Parietal lobe (tissue), 2 donors: Measurements from ENCODE around the gene PLEKHH2. TPM values are rescaled to one million over a fixed set of nuclear protein-coding genes. Genes with fewer than 3 reads are reported as not detected.

Source experiments
- small RNA-seq: library from RNA; depleted of rRNA; stranded (forward); fragments of <200 nt; gene quantifications from one replicate; pipeline ENCODE3, GENCODE V24; 2014; ENCODE audit warnings: low replicate concordance
- total RNA-seq: library from RNA; depleted of rRNA; stranded (reverse); fragments of >200 nt; gene quantifications from one replicate; pipeline ENCODE4 v1.2.3, GENCODE V29; 2014

PLEKHH2 gene
- total RNA-seq, result 12.5 TPM

GRCh38 chr2:43637030-43637803 lies at the start of gene PLEKHH2:
Gene PLEKHH2 (plus strand): TSS chr2:43637260. CDS start chr2:43644674, 7,414 bp downstream.

GRCh38 chr2:43595603-43596412 lies 41.3 kb upstream of the PLEKHH2 start, which contains the start of gene THADA:
Gene THADA (minus strand): TSS chr2:43596038. CDS start chr2:43592392, 3,646 bp downstream.

GRCh38 chr2:43676322-43677050 lies 39.4 kb downstream of the PLEKHH2 start, which contains the start of gene C1GALT1C1L:
Gene C1GALT1C1L (minus strand): TSS chr2:43676429. CDS start chr2:43676322, 107 bp downstream.

GRCh38 chr2:43773876-43774613 lies 137.0 kb downstream of the PLEKHH2 start, which contains the start of gene DYNC2LI1:
Gene DYNC2LI1 (plus strand): TSS chr2:43774039. CDS start chr2:43774139, 100 bp downstream.

Small RNA genes within 50 kb of the gene (small RNA-seq; reads per million reads assigned to genes)
- not detected for gene RF00019
- gene RN7SKP66, result not detected

Other genes starting within 250 kb of the PLEKHH2 start
- gene THADA, start 41.2 kb upstream of the PLEKHH2 start, total RNA-seq, result 63.5 TPM
- gene C1GALT1C1L, start 39.2 kb downstream of the PLEKHH2 start, total RNA-seq, result not detected
- 48.2 TPM for gene DYNC2LI1, start 136.8 kb downstream of the PLEKHH2 start, total RNA-seq
- gene ABCG5, start 201.6 kb downstream of the PLEKHH2 start, total RNA-seq, result not detected
- 0.31 TPM for gene ABCG8, start 201.7 kb downstream of the PLEKHH2 start, total RNA-seq